GM12891 (cell line): ENCODE measurements around the gene MEOX1.

ENCODE experiments used
- PAX5 ChIP-seq: IDR thresholded peaks from 2 replicates; pipeline ENCODE4 v1.6.1; 2011; ENCODE audit warnings: low read length, moderate library complexity, mild to moderate bottlenecking; ENCODE audit not compliant: insufficient read depth, severe bottlenecking
- POLR2A ChIP-seq: IDR thresholded peaks from 2 replicates; pipeline ENCODE4 v1.6.1; 2011; ENCODE audit warnings: low read depth, low read length, control low read depth
- POLR2AphosphoS5 ChIP-seq: IDR thresholded peaks from 2 replicates; pipeline ENCODE4 v1.6.1; 2011; ENCODE audit warnings: low read depth, low read length, control low read depth
- SPI1 ChIP-seq: IDR thresholded peaks from 2 replicates; pipeline ENCODE4 v1.6.1; 2011; ENCODE audit warnings: low read depth, low read length, control low read depth
- TAF1 ChIP-seq: IDR thresholded peaks from 2 replicates; pipeline ENCODE4 v1.6.1; 2011; ENCODE audit warnings: low read depth, low read length, control low read depth

DNA sequence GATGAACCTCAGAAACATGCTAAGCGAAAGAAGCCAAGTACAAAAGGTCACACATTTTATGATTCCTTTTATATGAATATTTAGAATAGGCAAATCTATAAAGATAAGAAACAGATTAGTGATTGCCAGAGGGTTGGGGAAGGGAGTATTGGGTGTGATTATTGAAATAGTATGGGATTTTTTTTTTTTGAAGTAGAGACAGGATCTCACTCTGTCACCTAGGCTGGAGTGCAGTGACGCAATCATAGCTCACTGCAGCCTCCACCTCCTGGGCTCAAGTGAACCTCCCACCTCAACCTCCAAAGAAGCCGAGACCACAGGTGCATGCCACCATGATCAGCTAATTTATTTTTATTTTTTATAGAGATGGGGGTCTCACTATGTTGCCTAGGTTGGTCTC, 35.7 kb downstream of the MEOX1 start:
- TF ChIP-seq POLR2A, result no peak
- no peak for TF ChIP-seq POLR2AphosphoS5
- TF ChIP-seq TAF1, result no peak
- no peak for TF ChIP-seq SPI1
- no peak for TF ChIP-seq PAX5
